Astrocyte (in vitro differentiated cells and primary cell): ENCODE results near the gene JOSD2. TPM values are rescaled to one million over a fixed set of nuclear protein-coding genes. Genes with fewer than 3 reads are reported as not detected.

Experiments used
- DNase-seq: peaks from one replicate; pipeline ENCODE4 v3.0.0-alpha.2; 2010; ENCODE audit warnings: low read depth
- FAIRE-seq: peaks from 2 replicates; lab custom pipeline; 2011; peaks lifted over from hg19 to GRCh38; lab: Jason Lieb, UNC
- H2AFZ ChIP-seq: 2 replicates; pipeline ENCODE4 v1.6.0; 2012; ENCODE audit warnings: low read depth, low read length, inconsistent platforms
- H3K27ac ChIP-seq: 2 replicates; pipeline ENCODE4 v1.5.1; 2011; ENCODE audit warnings: low read depth, low read length, inconsistent platforms
- H3K27me3 ChIP-seq: 2 replicates; pipeline ENCODE4 v1.6.0; 2011; ENCODE audit warnings: low read length, inconsistent platforms; ENCODE audit not compliant: insufficient read depth
- H3K36me3 ChIP-seq: 2 replicates; pipeline ENCODE4 v1.5.1; 2011; ENCODE audit warnings: low read length, inconsistent platforms; ENCODE audit not compliant: insufficient read depth
- H3K4me1 ChIP-seq: 2 replicates; pipeline ENCODE4 v1.5.1; 2011; ENCODE audit warnings: low read length, inconsistent platforms; ENCODE audit not compliant: insufficient read depth
- H3K4me2 ChIP-seq: 2 replicates; pipeline ENCODE4 v1.6.0; 2012; ENCODE audit warnings: low read length, inconsistent platforms
- H3K4me3 ChIP-seq: 2 replicates; pipeline ENCODE4 v1.5.1; 2011; ENCODE audit warnings: low read depth, mild to moderate bottlenecking, low read length, inconsistent platforms; ENCODE audit not compliant: insufficient read depth
- H3K79me2 ChIP-seq: 2 replicates; pipeline ENCODE4 v1.6.0; 2012; ENCODE audit warnings: mild to moderate bottlenecking, low read length, inconsistent platforms; ENCODE audit not compliant: insufficient read depth
- H3K9ac ChIP-seq: 2 replicates; pipeline ENCODE4 v1.6.0; 2012; ENCODE audit warnings: mild to moderate bottlenecking, low read length, inconsistent platforms
- H3K9me3 ChIP-seq: 2 replicates; pipeline ENCODE4 v1.5.1; 2012; ENCODE audit warnings: low read depth, mild to moderate bottlenecking, low read length, inconsistent platforms; ENCODE audit not compliant: insufficient read depth
- H4K20me1 ChIP-seq: 2 replicates; pipeline ENCODE4 v1.6.0; 2012; ENCODE audit warnings: low read length, inconsistent platforms; ENCODE audit not compliant: insufficient read depth
- H3K27ac Mint-ChIP-seq: one replicate; pipeline ENCODE4 v1.8.0; 2021; ENCODE audit warnings: mild to moderate bottlenecking, mixed read lengths; ENCODE audit not compliant: unreplicated experiment
- H3K27me3 Mint-ChIP-seq: one replicate; pipeline ENCODE4 v1.8.0; 2021; ENCODE audit warnings: low read depth, mixed read lengths; ENCODE audit not compliant: unreplicated experiment
- H3K36me3 Mint-ChIP-seq: one replicate; pipeline ENCODE4 v1.8.0; 2021; ENCODE audit warnings: low read depth, mixed read lengths; ENCODE audit not compliant: unreplicated experiment
- H3K4me1 Mint-ChIP-seq: one replicate; pipeline ENCODE4 v1.8.0; 2021; ENCODE audit warnings: low read depth, mixed read lengths; ENCODE audit not compliant: unreplicated experiment
- H3K4me3 Mint-ChIP-seq: one replicate; pipeline ENCODE4 v1.8.0; 2021; ENCODE audit warnings: mild to moderate bottlenecking, moderate library complexity, mixed read lengths; ENCODE audit not compliant: unreplicated experiment
- H3K9me3 Mint-ChIP-seq: one replicate; pipeline ENCODE4 v1.8.0; 2021; ENCODE audit warnings: mild to moderate bottlenecking, mixed read lengths; ENCODE audit not compliant: unreplicated experiment
- CTCF ChIP-seq: IDR thresholded peaks from 2 replicates; pipeline ENCODE4 v1.5.1; 2011; ENCODE audit warnings: low read depth, mild to moderate bottlenecking, inconsistent platforms, low read length, moderate library complexity; ENCODE audit not compliant: insufficient read depth
- EZH2 ChIP-seq: IDR thresholded peaks from 2 replicates; pipeline ENCODE4 v1.6.1; 2012; ENCODE audit warnings: mild to moderate bottlenecking, low read length, inconsistent platforms; ENCODE audit not compliant: insufficient read depth
- total RNA-seq: library from RNA; stranded (reverse); gene quantifications from 2 replicates; pipeline ENCODE4 v1.2.1, GENCODE V29; 2021

The JOSD2 gene
- total RNA-seq, 1 donor from 2014 or later, result not detected

- no peak overlapping the region for H3K4me2 ChIP-seq
- no peaks in the 10 kb centered on the region for H3K79me2 ChIP-seq
- H3K9ac ChIP-seq, result no peak overlapping the region
- Mint-ChIP-seq H3K9me3 (peaks cover 39% of the 10 kb centered on the region), H3K4me3 (no peak overlapping the region), H3K27ac (no peak overlapping the region), H3K27me3 (no peaks in the 10 kb centered on the region), H3K4me1 (no peaks in the 10 kb centered on the region), H3K36me3 (no peaks in the 10 kb centered on the region)
- peaks cover 13% of the 10 kb centered on the region for H4K20me1 ChIP-seq
- no peak overlapping the region for H3K27ac ChIP-seq
- H3K27me3 ChIP-seq, result peaks cover 13% of the 10 kb centered on the region
- H2AFZ ChIP-seq, result no peak overlapping the region
- no peaks in the 10 kb centered on the region for H3K9me3 ChIP-seq
- H3K4me3 ChIP-seq, result no peak overlapping the region
- TF ChIP-seq CTCF, result no peak
- TF ChIP-seq EZH2, result no peak
- H3K4me1 ChIP-seq, result no peaks in the 10 kb centered on the region
- DNase-seq, result no peak
- no peak for FAIRE-seq
- H3K36me3 ChIP-seq, result no peaks in the 10 kb centered on the region
Observed at GRCh38 chr19:50492303-50493052, 18.5 kb downstream of the JOSD2 start.

- Histone ChIP-seq H3K27ac (no peak overlapping the region), H3K9ac (no peak overlapping the region), H4K20me1 (peaks cover 13% of the 10 kb centered on the region), H3K4me1 (no peaks in the 10 kb centered on the region), H3K79me2 (no peaks in the 10 kb centered on the region), H3K27me3 (peaks cover 13% of the 10 kb centered on the region), H3K9me3 (no peaks in the 10 kb centered on the region), H2AFZ (no peak overlapping the region), H3K4me3 (no peak overlapping the region), H3K36me3 (no peaks in the 10 kb centered on the region), H3K4me2 (no peak overlapping the region)
- H3K27ac Mint-ChIP-seq, result no peak overlapping the region
- DNase-seq (no peak), FAIRE-seq (no peak)
- no peak for TF ChIP-seq CTCF
- no peak for TF ChIP-seq EZH2
- H3K4me1 Mint-ChIP-seq, result no peaks in the 10 kb centered on the region
- no peaks in the 10 kb centered on the region for H3K27me3 Mint-ChIP-seq
- H3K36me3 Mint-ChIP-seq, result no peaks in the 10 kb centered on the region
- no peak overlapping the region for H3K4me3 Mint-ChIP-seq
- H3K9me3 Mint-ChIP-seq, result peaks cover 39% of the 10 kb centered on the region
Observed at GRCh38 chr19:50490991-50491472, 20.0 kb downstream of the JOSD2 start.

- Histone ChIP-seq H2AFZ (no peak overlapping the region), H3K9ac (no peak overlapping the region), H3K4me1 (no peaks in the 10 kb centered on the region), H4K20me1 (peaks cover 13% of the 10 kb centered on the region), H3K36me3 (no peaks in the 10 kb centered on the region), H3K4me2 (no peak overlapping the region), H3K4me3 (no peak overlapping the region), H3K27me3 (peaks cover 13% of the 10 kb centered on the region), H3K27ac (no peak overlapping the region), H3K9me3 (no peaks in the 10 kb centered on the region), H3K79me2 (no peaks in the 10 kb centered on the region)
- Mint-ChIP-seq H3K4me3 (no peak overlapping the region), H3K27me3 (no peaks in the 10 kb centered on the region), H3K9me3 (peaks cover 40% of the 10 kb centered on the region), H3K27ac (no peak overlapping the region), H3K36me3 (no peaks in the 10 kb centered on the region), H3K4me1 (no peaks in the 10 kb centered on the region)
- no peak for TF ChIP-seq EZH2
- no peak for TF ChIP-seq CTCF
- FAIRE-seq, result no peak
- no peak for DNase-seq
Observed at GRCh38 chr19:50490411-50490811, 20.6 kb downstream of the JOSD2 start.
